Thoracic aorta (tissue), 2 donors: ENCODE measurements around the gene ALPK1. TPM values are rescaled to one million over a fixed set of nuclear protein-coding genes. Genes with fewer than 3 reads are reported as not detected.

ENCODE experiments used
- ATAC-seq: fragments of 150-250 bp; one replicate; pipeline ENCODE4 v1.8.0; 2017; ENCODE audit warnings: low read depth; ENCODE audit not compliant: insufficient number of reproducible peaks, low FRiP score
- DNase-seq: peaks from one replicate; pipeline ENCODE4 v3.0.0-alpha.2; 2020; ENCODE audit warnings: low spot score
- H3K27ac ChIP-seq, 2 donors: fragments of 200-600 bp; sonication (generic); 1 replicate in 1 of 2; 2 replicates in 1 of 2; pipeline ENCODE4 v1.5.1; 2016; ENCODE audit warnings: mild to moderate bottlenecking in 2 of 2, moderate library complexity in 2 of 2
- H3K27me3 ChIP-seq: fragments of 200-600 bp; sonication (generic); replicated peaks from 2 replicates; pipeline ENCODE4 v1.6.0; 2016; ENCODE audit warnings: mild to moderate bottlenecking; ENCODE audit not compliant: insufficient read depth
- H3K36me3 ChIP-seq: fragments of 200-600 bp; sonication (generic); one replicate; pipeline ENCODE4 v1.5.1; 2016
- H3K4me1 ChIP-seq, 2 donors: fragments of 200-600 bp; sonication (generic); 1 replicate in 1 of 2; 2 replicates in 1 of 2; pipeline versions ENCODE4 v1.5.1 to v1.6.0; 2016; ENCODE audit warnings: low read depth in 2 of 2, mild to moderate bottlenecking in 1 of 2; ENCODE audit not compliant: control insufficient read depth in 1 of 2
- H3K4me3 ChIP-seq: fragments of 200-600 bp; sonication (generic); 2 replicates; pipeline ENCODE4 v1.5.1; 2016; ENCODE audit warnings: mild to moderate bottlenecking
- H3K9me3 ChIP-seq: fragments of 200-600 bp; sonication (generic); 2 replicates; pipeline ENCODE4 v1.5.1; 2016
- CTCF ChIP-seq: fragments of 200-600 bp; sonication (generic); IDR thresholded peaks from one replicate; pipeline ENCODE4 v1.5.1; 2019; ENCODE audit warnings: antibody characterized with exemption
- total RNA-seq, 2 donors: library from RNA; depleted of rRNA; stranded (reverse); fragments of >200 nt; gene quantifications; one replicate each; pipeline versions ENCODE4 v1.1.0 to v1.2.3, GENCODE V29; 2016

The ALPK1 gene
- total RNA-seq, 2 donors from 2014 or later: 20.0 to 63.4 TPM

DNA sequence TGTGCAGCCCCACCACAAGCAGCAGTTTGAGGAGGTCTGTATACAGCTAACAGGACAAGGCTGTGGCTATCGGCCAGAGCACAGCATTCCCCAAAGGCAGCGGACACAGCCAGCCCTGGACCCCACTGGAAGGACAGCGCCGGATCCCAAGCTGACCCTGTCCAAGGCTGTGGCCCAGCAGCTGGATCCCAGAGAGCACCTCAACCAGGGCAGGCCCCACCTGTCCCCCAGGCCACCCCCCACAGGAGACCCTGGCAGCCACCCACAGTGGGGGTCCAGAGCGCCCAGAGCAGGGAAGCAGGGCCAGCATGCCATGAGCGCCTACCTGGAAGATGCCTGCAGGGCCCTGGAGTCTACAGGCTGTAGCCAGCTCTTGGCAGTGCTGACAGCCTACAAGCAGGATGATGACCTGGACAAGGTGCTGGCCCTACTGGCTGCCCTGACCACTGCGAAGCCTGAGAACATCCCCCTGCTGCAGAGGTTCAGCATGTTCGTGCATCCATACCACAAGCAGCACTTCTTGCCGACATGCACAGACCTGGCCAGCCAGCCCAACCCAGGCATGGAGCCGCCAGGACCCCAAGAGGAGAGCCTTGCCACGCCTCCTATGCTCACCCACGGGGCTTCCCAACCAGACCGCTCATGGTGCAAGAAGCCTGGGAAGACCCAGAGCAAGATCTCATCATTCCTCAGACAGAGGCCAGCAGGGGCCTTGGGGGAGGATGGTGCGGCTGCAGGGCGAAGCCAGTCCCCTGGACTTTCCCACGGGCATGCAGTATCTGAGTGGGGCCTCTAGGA lies 62.0 kb downstream of the ALPK1 start:
- H3K36me3 ChIP-seq: peaks cover 17% of the 10 kb centered on the region
- H3K27me3 ChIP-seq: no peaks in the 10 kb centered on the region
- ATAC-seq: no peak
- H3K4me1 ChIP-seq: no peaks in the 10 kb centered on the region
- TF ChIP-seq CTCF: no peak
- H3K4me3 ChIP-seq: no peak overlapping the region
- no peak overlapping the region for H3K27ac ChIP-seq
- peaks cover 4% of the 10 kb centered on the region for H3K9me3 ChIP-seq
- no peak for DNase-seq

- no peak for DNase-seq
- no peak for ATAC-seq
- no peak for TF ChIP-seq CTCF
- no peaks in the 10 kb centered on the region for H3K4me1 ChIP-seq
- no peaks in the 10 kb centered on the region for H3K27me3 ChIP-seq
- H3K36me3 ChIP-seq: peaks cover 13% of the 10 kb centered on the region
- H3K4me3 ChIP-seq: no peak overlapping the region
- H3K27ac ChIP-seq: no peak overlapping the region
- peaks cover 9% of the 10 kb centered on the region for H3K9me3 ChIP-seq
These were observed 64.1 kb downstream of the ALPK1 start for GRCh38 chr4:112361181-112361791.

GRCh38 chr4:112370466-112370865 lies 73.3 kb downstream of the ALPK1 start:
- no peak overlapping the region for H3K4me3 ChIP-seq
- no peaks in the 10 kb centered on the region for H3K4me1 ChIP-seq
- ATAC-seq (no peak), DNase-seq (no peak)
- H3K36me3 ChIP-seq: no peaks in the 10 kb centered on the region
- TF ChIP-seq CTCF: no peak
- no peaks in the 10 kb centered on the region for H3K27me3 ChIP-seq
- H3K27ac ChIP-seq: no peak overlapping the region
- peaks cover 3% of the 10 kb centered on the region for H3K9me3 ChIP-seq

DNA sequence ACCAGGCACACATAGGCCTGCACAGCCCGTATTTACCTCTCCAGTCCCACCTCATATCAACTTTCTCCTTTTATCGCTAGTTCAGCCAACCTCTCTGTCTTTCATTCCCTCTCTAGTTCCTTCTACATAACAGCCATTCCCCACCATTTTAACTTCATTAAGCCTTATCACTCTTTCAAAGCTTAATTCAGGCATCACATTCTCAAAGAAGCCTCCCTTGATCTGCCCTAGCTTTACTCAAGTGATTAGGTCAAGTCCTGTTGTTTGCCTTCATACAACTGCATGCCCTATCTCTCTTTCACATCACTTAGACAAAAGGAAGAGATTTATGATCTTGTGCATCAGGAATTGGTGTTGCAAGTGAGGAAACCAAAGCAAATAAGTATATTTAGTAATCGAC lies 74.2 kb downstream of the ALPK1 start:
- H3K36me3 ChIP-seq: no peaks in the 10 kb centered on the region
- ATAC-seq (no peak), DNase-seq (no peak)
- no peak overlapping the region for H3K27ac ChIP-seq
- H3K4me3 ChIP-seq: no peak overlapping the region
- H3K9me3 ChIP-seq: no peaks in the 10 kb centered on the region
- TF ChIP-seq CTCF: no peak
- H3K27me3 ChIP-seq: no peaks in the 10 kb centered on the region
- H3K4me1 ChIP-seq: no peaks in the 10 kb centered on the region

DNA sequence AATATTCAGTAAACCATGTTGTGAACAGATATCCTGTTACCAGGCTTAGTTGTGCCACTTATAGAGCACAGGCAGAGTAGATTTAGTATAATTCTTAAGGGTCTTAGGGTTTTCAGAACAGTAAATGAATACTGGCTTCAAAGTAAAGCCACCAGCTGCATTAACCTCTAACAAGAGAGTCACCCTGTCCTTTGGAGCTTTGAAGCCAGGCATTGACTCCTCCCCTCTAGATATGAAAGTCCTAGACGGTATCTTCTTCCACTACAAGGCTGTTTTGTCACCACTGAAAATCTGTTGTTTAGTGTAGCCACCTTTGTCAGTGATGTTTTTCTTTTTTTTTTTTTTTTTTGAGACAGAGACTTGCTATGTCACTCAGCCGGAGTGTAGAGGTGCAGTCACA lies 77.7 kb downstream of the ALPK1 start:
- H3K36me3 ChIP-seq: no peaks in the 10 kb centered on the region
- TF ChIP-seq CTCF: no peak
- peaks cover 0 to 7% of the 10 kb centered on the region in 2 donors for H3K4me1 ChIP-seq
- no peaks in the 10 kb centered on the region for H3K9me3 ChIP-seq
- H3K4me3 ChIP-seq: no peak overlapping the region
- H3K27me3 ChIP-seq: no peaks in the 10 kb centered on the region
- DNase-seq (no peak), ATAC-seq (no peak)
- H3K27ac ChIP-seq: no peak overlapping the region
